CD4-positive, alpha-beta memory T cell (primary cell): ENCODE measurements around the gene CACNA1S. TPM values are rescaled to one million over a fixed set of nuclear protein-coding genes. Genes with fewer than 3 reads are reported as not detected.

ENCODE experiments used
- CTCF ChIA-PET: fragments of 350-600 bp; sonication (Branson Sonifier 250); formaldehyde crosslinking; loops from one replicate; lab custom pipeline; 2021; ENCODE audit warnings: inconsistent platforms; ENCODE audit not compliant: partially characterized antibody; lab: Charles Lee
- POLR2A ChIA-PET: fragments of 350-600 bp; sonication (Branson Sonifier 250); formaldehyde crosslinking; loops from one replicate; lab custom pipeline; 2021; ENCODE audit not compliant: partially characterized antibody; lab: Charles Lee
- DNase-seq, 5 donors: peaks; one replicate each; pipeline versions ENCODE4 v3.0.0 to v3.0.0-alpha.2; 2020 to 2022; ENCODE audit warnings: mixed read lengths in 1 of 5
- H3K27ac ChIP-seq: one replicate; pipeline ENCODE4 v1.7.0; 2013; ENCODE audit warnings: low read depth, low read length
- H3K27me3 ChIP-seq: 2 replicates; pipeline ENCODE4 v1.7.0; 2013; ENCODE audit warnings: mild to moderate bottlenecking, low read length, moderate library complexity; ENCODE audit not compliant: insufficient read depth
- H3K36me3 ChIP-seq: 2 replicates; pipeline ENCODE4 v1.7.0; 2013; ENCODE audit warnings: mild to moderate bottlenecking, low read length, moderate library complexity; ENCODE audit not compliant: insufficient read depth
- H3K4me1 ChIP-seq: 2 replicates; pipeline ENCODE4 v1.7.0; 2013; ENCODE audit warnings: mild to moderate bottlenecking, low read length, moderate library complexity; ENCODE audit not compliant: insufficient read depth
- H3K4me3 ChIP-seq, 2 donors: one replicate each; pipeline ENCODE4 v1.7.0; 2013; ENCODE audit warnings: low read length in 2 of 2, mild to moderate bottlenecking in 1 of 2
- H3K9me3 ChIP-seq, 2 donors: one replicate each; pipeline ENCODE4 v1.7.0; 2013; ENCODE audit warnings: low read length in 2 of 2, control low read depth in 1 of 2; ENCODE audit not compliant: control insufficient read depth in 1 of 2
- H3K27ac Mint-ChIP-seq, 7 donors: one replicate each; pipeline ENCODE4 v1.8.0; 2020 to 2021; ENCODE audit warnings: mixed read lengths in 7 of 7, mild to moderate bottlenecking in 6 of 7, inconsistent platforms in 3 of 7, moderate library complexity in 3 of 7
- H3K27me3 Mint-ChIP-seq, 2 donors: one replicate each; pipeline ENCODE4 v1.8.0; 2020 to 2021; ENCODE audit warnings: mixed read lengths in 2 of 2
- H3K36me3 Mint-ChIP-seq, 2 donors: one replicate each; pipeline ENCODE4 v1.8.0; 2020 to 2021; ENCODE audit warnings: mixed read lengths in 2 of 2, inconsistent platforms in 1 of 2, mild to moderate bottlenecking in 1 of 2
- H3K4me1 Mint-ChIP-seq, 4 donors: one replicate each; pipeline ENCODE4 v1.8.0; 2020 to 2021; ENCODE audit warnings: mixed read lengths in 4 of 4, mild to moderate bottlenecking in 1 of 4
- H3K4me3 Mint-ChIP-seq, 8 donors: one replicate each; pipeline ENCODE4 v1.8.0; 2020 to 2021; ENCODE audit warnings: mixed read lengths in 8 of 8, mild to moderate bottlenecking in 7 of 8, moderate library complexity in 6 of 8, inconsistent platforms in 3 of 8
- H3K9me3 Mint-ChIP-seq, 8 donors: one replicate each; pipeline ENCODE4 v1.8.0; 2020 to 2021; ENCODE audit warnings: mixed read lengths in 8 of 8, mild to moderate bottlenecking in 5 of 8, inconsistent platforms in 3 of 8, moderate library complexity in 1 of 8
- intact Hi-C: fragments of 100-400 bp; cut with micrococcal nuclease; formaldehyde crosslinking; loops from one replicate; pipeline ENCODE4 v1.15.1; 2023
- polyA plus RNA-seq, 2 donors: library from polyadenylated mRNA; unstranded; fragments of 300-500 nt; fragmentation: Illumina TruSeq; gene quantifications; one replicate each; pipeline ENCODE4 v1.2.3, GENCODE V29; 2021
- total RNA-seq, 2 experiments: library from RNA; stranded (reverse); gene quantifications; one replicate each; pipeline ENCODE4 v1.2.3, GENCODE V29; 2021

Gene CACNA1S
- total and polyA plus RNA-seq, 4 experiments from 2014 or later = not detected

- Mint-ChIP-seq H3K4me1 (peaks cover 0 to 3% (median 3%) of the 10 kb centered on the region in 4 donors), H3K27ac (no peak overlapping the region), H3K36me3 (no peaks in the 10 kb centered on the region), H3K4me3 (no peak overlapping the region), H3K27me3 (peaks cover 0 to 3% of the 10 kb centered on the region in 2 donors), H3K9me3 (no peaks in the 10 kb centered on the region)
- Histone ChIP-seq H3K27me3 (no peaks in the 10 kb centered on the region), H3K9me3 (no peaks in the 10 kb centered on the region), H3K4me3 (no peak overlapping the region), H3K36me3 (no peaks in the 10 kb centered on the region), H3K4me1 (no peaks in the 10 kb centered on the region), H3K27ac (no peak overlapping the region)
- ChIA-PET CTCF (interaction anchor here (1.5 to 17.2 kb wide), 3 partner anchors 17 to 79 kb away, joined by 5 to 488 read pairs (median 90); partner anchors contain the start of gene KIF21B), POLR2A (interaction anchor here (0.7 kb wide), 1 partner anchor 19 kb away, joined by 4 read pairs; no protein-coding TSS in a partner anchor)
- intact Hi-C loops = no loop called here
- DNase-seq = no peak
These were observed 71.2 kb downstream of the CACNA1S start for GRCh38 chr1:201041011-201041410.

GRCh38 chr1:201039876-201040275 lies 72.3 kb downstream of the CACNA1S start:
- H3K9me3 ChIP-seq = no peaks in the 10 kb centered on the region
- no peak overlapping the region for H3K27ac ChIP-seq
- ChIA-PET POLR2A (interaction anchor here (1.3 kb wide), 1 partner anchor 17 kb away, joined by 4 read pairs; no protein-coding TSS in a partner anchor), CTCF (interaction anchor here (1.3 to 17.2 kb wide), 6 partner anchors 9 to 417 kb away, joined by 3 to 488 read pairs (median 6); no protein-coding TSS in a partner anchor)
- H3K4me3 ChIP-seq = no peak overlapping the region
- H3K36me3 ChIP-seq = no peaks in the 10 kb centered on the region
- Mint-ChIP-seq H3K36me3 (no peaks in the 10 kb centered on the region), H3K9me3 (no peaks in the 10 kb centered on the region), H3K27ac (no peak overlapping the region), H3K4me3 (no peak overlapping the region), H3K27me3 (no peaks in the 10 kb centered on the region), H3K4me1 (peaks cover 0 to 3% (median 3%) of the 10 kb centered on the region in 4 donors)
- H3K27me3 ChIP-seq = no peaks in the 10 kb centered on the region
- intact Hi-C loops = no loop called here
- H3K4me1 ChIP-seq = no peaks in the 10 kb centered on the region
- DNase-seq = no peak

DNA sequence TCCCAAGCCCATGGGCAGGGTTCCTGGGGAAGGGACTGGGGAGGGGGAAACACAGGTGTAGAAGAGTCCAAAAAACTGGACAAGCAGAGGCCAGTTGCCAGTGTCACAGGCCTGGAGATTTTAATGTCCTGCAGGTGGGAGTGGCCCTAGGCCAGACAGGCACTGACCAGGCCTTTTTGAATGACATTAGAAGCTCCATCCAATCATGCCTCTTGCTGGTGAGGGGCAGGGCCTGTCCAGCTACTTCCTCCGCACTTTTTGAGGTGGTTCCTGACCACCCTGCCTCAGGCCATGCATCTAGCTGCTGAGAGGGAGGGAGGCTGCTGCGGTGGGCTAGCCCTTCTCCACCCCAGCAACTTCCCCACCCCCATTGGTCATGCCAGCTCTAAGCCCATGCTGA lies 72.8 kb downstream of the CACNA1S start:
- Mint-ChIP-seq H3K36me3 (no peaks in the 10 kb centered on the region), H3K9me3 (no peaks in the 10 kb centered on the region), H3K27ac (no peak overlapping the region), H3K4me1 (peaks cover 0 to 3% (median 3%) of the 10 kb centered on the region in 4 donors), H3K27me3 (no peaks in the 10 kb centered on the region), H3K4me3 (no peak overlapping the region)
- no peak for DNase-seq
- Histone ChIP-seq H3K9me3 (no peaks in the 10 kb centered on the region), H3K27me3 (no peaks in the 10 kb centered on the region), H3K4me1 (no peaks in the 10 kb centered on the region), H3K27ac (no peak overlapping the region), H3K4me3 (no peak overlapping the region), H3K36me3 (no peaks in the 10 kb centered on the region)
- ChIA-PET CTCF (interaction anchor here (0.6 to 17.2 kb wide), 7 partner anchors 9 to 417 kb away, joined by 3 to 488 read pairs (median 5); no protein-coding TSS in a partner anchor), POLR2A (interaction anchor here (1.3 kb wide), 1 partner anchor 17 kb away, joined by 4 read pairs; no protein-coding TSS in a partner anchor)
- intact Hi-C loops = no loop called here

GRCh38 chr1:201038186-201038876 lies 73.9 kb downstream of the CACNA1S start:
- no peak for DNase-seq
- H3K36me3 Mint-ChIP-seq = no peaks in the 10 kb centered on the region
- intact Hi-C loops = no loop called here
- no peaks in the 10 kb centered on the region for H3K27me3 ChIP-seq
- no peaks in the 10 kb centered on the region for H3K9me3 Mint-ChIP-seq
- H3K27ac ChIP-seq = no peak overlapping the region
- no peak overlapping the region for H3K4me3 Mint-ChIP-seq
- no peak overlapping the region for H3K4me3 ChIP-seq
- no peaks in the 10 kb centered on the region for H3K27me3 Mint-ChIP-seq
- H3K4me1 Mint-ChIP-seq = peaks cover 0 to 3% (median 3%) of the 10 kb centered on the region in 4 donors
- H3K4me1 ChIP-seq = no peaks in the 10 kb centered on the region
- no peak overlapping the region for H3K27ac Mint-ChIP-seq
- H3K36me3 ChIP-seq = no peaks in the 10 kb centered on the region
- POLR2A ChIA-PET = no interaction called here
- no peaks in the 10 kb centered on the region for H3K9me3 ChIP-seq
- CTCF ChIA-PET = interaction anchor here (0.7 to 17.2 kb wide), 6 partner anchors 10 to 1637 kb away, joined by 3 to 488 read pairs (median 6); no protein-coding TSS in a partner anchor

- Mint-ChIP-seq H3K4me1 (no peaks in the 10 kb centered on the region), H3K4me3 (no peak overlapping the region), H3K27me3 (no peaks in the 10 kb centered on the region), H3K9me3 (no peaks in the 10 kb centered on the region), H3K36me3 (no peaks in the 10 kb centered on the region), H3K27ac (no peak overlapping the region)
- ChIA-PET POLR2A (interaction anchor here (0.8 kb wide), 1 partner anchor 8 kb away, joined by 3 read pairs; no protein-coding TSS in a partner anchor), CTCF (interaction anchor here (0.6 to 17.2 kb wide), 4 partner anchors 9 to 83 kb away, joined by 3 to 488 read pairs (median 7); no protein-coding TSS in a partner anchor)
- no peak overlapping the region for H3K4me3 ChIP-seq
- no peaks in the 10 kb centered on the region for H3K36me3 ChIP-seq
- DNase-seq = no peak
- H3K27me3 ChIP-seq = no peaks in the 10 kb centered on the region
- no peak overlapping the region for H3K27ac ChIP-seq
- no peaks in the 10 kb centered on the region for H3K4me1 ChIP-seq
- intact Hi-C loops = no loop called here
- H3K9me3 ChIP-seq = no peaks in the 10 kb centered on the region
These were observed 75.9 kb downstream of the CACNA1S start for GRCh38 chr1:201036188-201036842.

DNA sequence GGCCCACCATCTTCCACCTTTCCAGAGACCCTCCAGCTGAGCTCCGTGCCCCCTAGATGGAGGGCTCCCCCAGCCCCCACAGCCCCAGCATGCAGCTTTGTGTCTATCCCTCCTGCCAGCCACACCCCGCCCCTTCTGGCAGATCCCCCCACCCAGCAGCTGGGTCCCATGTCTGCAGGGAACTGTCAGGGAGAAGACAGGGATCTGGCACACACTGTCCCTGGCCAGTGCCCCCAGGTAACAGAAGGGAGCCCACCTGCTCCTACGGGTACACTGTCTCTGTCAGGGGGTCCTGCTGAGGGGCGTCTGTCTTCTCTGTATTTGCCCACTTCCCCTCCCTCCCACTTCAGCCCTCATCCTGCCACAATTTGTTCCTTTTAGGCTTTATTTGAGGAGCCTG lies 77.6 kb downstream of the CACNA1S start:
- ChIA-PET POLR2A (interaction anchor here (1.0 to 1.3 kb wide), 2 partner anchors 10 to 12 kb away, joined by 4 to 5 read pairs; no protein-coding TSS in a partner anchor), CTCF (interaction anchor here (1.1 to 17.2 kb wide), 3 partner anchors 9 to 132 kb away, joined by 3 to 488 read pairs (median 10); no protein-coding TSS in a partner anchor)
- H3K36me3 ChIP-seq = no peaks in the 10 kb centered on the region
- Mint-ChIP-seq H3K36me3 (no peaks in the 10 kb centered on the region), H3K4me3 (no peak overlapping the region), H3K9me3 (no peaks in the 10 kb centered on the region), H3K27me3 (no peaks in the 10 kb centered on the region), H3K4me1 (no peaks in the 10 kb centered on the region), H3K27ac (peak overlapping the region in 1 of 7 donors; percentile 75)
- no peaks in the 10 kb centered on the region for H3K9me3 ChIP-seq
- no peak for DNase-seq
- intact Hi-C loops = no loop called here
- H3K27me3 ChIP-seq = no peaks in the 10 kb centered on the region
- no peaks in the 10 kb centered on the region for H3K4me1 ChIP-seq
- no peak overlapping the region for H3K27ac ChIP-seq
- no peak overlapping the region for H3K4me3 ChIP-seq

DNA sequence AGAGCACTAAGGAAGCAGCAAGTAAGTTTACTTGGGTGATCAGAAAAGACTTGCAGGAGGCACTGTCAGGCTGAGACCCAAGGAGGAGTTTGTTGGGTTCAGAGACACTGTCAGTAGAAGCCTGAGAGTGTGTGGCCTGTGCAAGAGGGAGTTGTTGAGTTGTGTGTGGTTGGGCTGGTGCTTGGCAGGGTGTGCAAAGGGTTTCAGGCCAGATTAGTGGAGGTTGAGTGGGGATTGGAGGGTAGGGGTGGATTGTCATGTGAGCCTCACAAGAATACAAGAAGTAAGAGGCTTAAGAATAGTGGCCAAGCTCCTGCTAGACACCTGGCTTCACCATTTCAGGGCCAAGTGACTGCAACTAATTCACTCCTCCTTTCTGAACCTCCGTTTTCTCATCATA lies 79.8 kb downstream of the CACNA1S start:
- Histone ChIP-seq H3K9me3 (no peaks in the 10 kb centered on the region), H3K27ac (no peak overlapping the region), H3K27me3 (no peaks in the 10 kb centered on the region), H3K36me3 (no peaks in the 10 kb centered on the region), H3K4me1 (no peaks in the 10 kb centered on the region), H3K4me3 (no peak overlapping the region)
- POLR2A ChIA-PET = no interaction called here
- CTCF ChIA-PET = no interaction called here
- DNase-seq = no peak
- Mint-ChIP-seq H3K36me3 (no peaks in the 10 kb centered on the region), H3K4me3 (no peak overlapping the region), H3K9me3 (no peaks in the 10 kb centered on the region), H3K27ac (peak overlapping the region in 2 of 7 donors; percentile 10 to 13), H3K4me1 (peaks cover 0 to 3% (median 0%) of the 10 kb centered on the region in 4 donors), H3K27me3 (no peaks in the 10 kb centered on the region)
- intact Hi-C loops = no loop called here
